A673 (cell line): ENCODE data around the gene MAP4. TPM values are rescaled to one million over a fixed set of nuclear protein-coding genes. Genes with fewer than 3 reads are reported as not detected.

Experiments
- BruUV-seq: library from RNA; stranded (reverse); fragments of 400-500 nt; replicated peaks from 2 replicates; lab custom pipeline; 2021; lab: Mats Ljungman, UMichigan
- CTCF ChIA-PET: fragments of 300-600 bp; sonication (Branson Sonifier 250); formaldehyde crosslinking; loops from one replicate; lab custom pipeline; 2022; ENCODE audit warnings: antibody characterized with exemption; lab: Charles Lee
- POLR2A ChIA-PET: fragments of 300-600 bp; sonication (Branson Sonifier 250); formaldehyde crosslinking; loops from one replicate; lab custom pipeline; 2022; ENCODE audit warnings: antibody characterized with exemption; ENCODE audit not compliant: low non-redundant PET; lab: Charles Lee
- DNase-seq: peaks from one replicate; pipeline ENCODE4 v3.0.0-alpha.2; 2015; ENCODE audit warnings: low spot score
- H3K27ac ChIP-seq: fragments of 200-600 bp; sonication (generic); 2 replicates; pipeline ENCODE4 v1.5.1; 2016; ENCODE audit warnings: mixed run types, low read depth, mild to moderate bottlenecking, mixed read lengths, antibody characterized with exemption, low read length; ENCODE audit not compliant: poor library complexity, severe bottlenecking
- H3K27me3 ChIP-seq: fragments of 200-600 bp; sonication (generic); replicated peaks from 2 replicates; pipeline ENCODE4 v1.6.1; 2017; ENCODE audit warnings: mixed run types, low read depth, mild to moderate bottlenecking, mixed read lengths, antibody characterized with exemption, low read length; ENCODE audit not compliant: insufficient read depth, poor library complexity
- H3K36me3 ChIP-seq: fragments of 200-600 bp; sonication (generic); 2 replicates; pipeline ENCODE4 v1.6.1; 2016; ENCODE audit warnings: mixed run types, mild to moderate bottlenecking, mixed read lengths, antibody characterized with exemption, low read length; ENCODE audit not compliant: insufficient read depth, poor library complexity, severe bottlenecking
- H3K4me1 ChIP-seq: fragments of 200-600 bp; sonication (generic); 2 replicates; pipeline ENCODE4 v1.6.1; 2017; ENCODE audit warnings: mixed run types, mild to moderate bottlenecking, mixed read lengths, antibody characterized with exemption, low read length; ENCODE audit not compliant: insufficient read depth, poor library complexity, severe bottlenecking
- H3K4me3 ChIP-seq: fragments of 200-600 bp; sonication (generic); 2 replicates; pipeline ENCODE4 v1.5.1; 2016; ENCODE audit warnings: low read depth, mixed run types, mild to moderate bottlenecking, mixed read lengths, low read length; ENCODE audit not compliant: poor library complexity, severe bottlenecking
- H3K9me3 ChIP-seq: fragments of 200-600 bp; sonication (generic); 2 replicates; pipeline ENCODE4 v1.6.1; 2016; ENCODE audit warnings: mixed run types, low read depth, mild to moderate bottlenecking, mixed read lengths, antibody characterized with exemption, low read length; ENCODE audit not compliant: poor library complexity, severe bottlenecking
- CTCF ChIP-seq: fragments of 300-800, 200-600 bp; sonication (generic); conservative IDR thresholded peaks from 2 replicates; pipeline ENCODE4 v1.5.1; 2017; ENCODE audit warnings: low read depth, mild to moderate bottlenecking, antibody characterized with exemption, low read length, moderate library complexity, mixed read lengths
- EZH2 ChIP-seq: fragments of 200-600 bp; sonication (generic); IDR thresholded peaks from 2 replicates; pipeline ENCODE4 v1.6.1; 2017; ENCODE audit warnings: borderline replicate concordance, low read depth, mild to moderate bottlenecking, mixed read lengths, antibody characterized with exemption, low read length; ENCODE audit not compliant: poor library complexity, severe bottlenecking
- intact Hi-C: fragments of 100-400 bp; cut with micrococcal nuclease; formaldehyde crosslinking; loops from one replicate; pipeline ENCODE4 v1.10.0; 2022; ENCODE audit not compliant: unreplicated experiment
- total RNA-seq: library from RNA; stranded (reverse); gene quantifications from 2 replicates; pipeline ENCODE4 v1.2.3, GENCODE V29; 2021

Gene MAP4
- total RNA-seq, 1 experiment from 2014 or later: 105 TPM

GRCh38 chr3:47910777-47911440 is 105.3 kb downstream of the MAP4 start:
- TF ChIP-seq EZH2: no peak
- TF ChIP-seq CTCF: no peak
- intact Hi-C loops: no loop called here
- POLR2A ChIA-PET: no interaction called here
- H3K9me3 ChIP-seq: no peaks in the 10 kb centered on the region
- peaks cover 7% of the 10 kb centered on the region for H3K36me3 ChIP-seq
- H3K4me1 ChIP-seq: no peaks in the 10 kb centered on the region
- CTCF ChIA-PET: no interaction called here
- H3K27ac ChIP-seq: no peak overlapping the region
- BruUV-seq: no TSS peak
- no peak overlapping the region for H3K4me3 ChIP-seq
- DNase-seq: peak; percentile 32
- H3K27me3 ChIP-seq: no peaks in the 10 kb centered on the region

- Histone ChIP-seq H3K27ac (no peak overlapping the region), H3K36me3 (peaks cover 7% of the 10 kb centered on the region), H3K9me3 (no peaks in the 10 kb centered on the region), H3K4me3 (no peak overlapping the region), H3K4me1 (no peaks in the 10 kb centered on the region), H3K27me3 (no peaks in the 10 kb centered on the region)
- no peak for DNase-seq
- intact Hi-C loops: no loop called here
- POLR2A ChIA-PET: no interaction called here
- CTCF ChIA-PET: no interaction called here
- TF ChIP-seq EZH2: no peak
- TF ChIP-seq CTCF: no peak
- no TSS peak for BruUV-seq
These were observed 106.0 kb downstream of the MAP4 start for GRCh38 chr3:47910233-47910632.

- intact Hi-C loops: no loop called here
- Histone ChIP-seq H3K36me3 (peaks cover 5% of the 10 kb centered on the region), H3K27ac (no peak overlapping the region), H3K9me3 (no peaks in the 10 kb centered on the region), H3K27me3 (no peaks in the 10 kb centered on the region), H3K4me3 (no peak overlapping the region), H3K4me1 (no peaks in the 10 kb centered on the region)
- TF ChIP-seq EZH2 (no peak), CTCF (no peak)
- BruUV-seq: no TSS peak
- ChIA-PET CTCF (no interaction called here), POLR2A (no interaction called here)
- DNase-seq: no peak
These were observed 106.6 kb downstream of the MAP4 start for GRCh38 chr3:47909607-47910006.
